Nephron progenitor cell (in vitro differentiated cells): ENCODE results near the gene FZD10.

Experiments
- DNase-seq: peaks from one replicate; pipeline ENCODE4 v3.0.0; 2021
- H3K27ac Mint-ChIP-seq: 2 replicates; pipeline ENCODE4 v1.8.0; 2021; ENCODE audit warnings: mild to moderate bottlenecking, moderate library complexity, mixed read lengths
- H3K27me3 Mint-ChIP-seq: 2 replicates; pipeline ENCODE4 v1.8.0; 2021; ENCODE audit warnings: mild to moderate bottlenecking, low read depth, mixed read lengths; ENCODE audit not compliant: poor library complexity
- H3K36me3 Mint-ChIP-seq: 2 replicates; pipeline ENCODE4 v1.8.0; 2021; ENCODE audit warnings: low read depth, mixed read lengths
- H3K4me1 Mint-ChIP-seq: 2 replicates; pipeline ENCODE4 v1.8.0; 2021; ENCODE audit warnings: mixed read lengths
- H3K4me3 Mint-ChIP-seq: 2 replicates; pipeline ENCODE4 v1.8.0; 2021; ENCODE audit warnings: mild to moderate bottlenecking, moderate library complexity, mixed read lengths
- H3K9me3 Mint-ChIP-seq: 2 replicates; pipeline ENCODE4 v1.8.0; 2021; ENCODE audit warnings: mild to moderate bottlenecking, moderate library complexity, mixed read lengths
- TF ChIP-seq, protein P1 (sequence below): fragments of 200-600 bp; sonication (generic); IDR thresholded peaks from 2 replicates; pipeline ENCODE4 v1.5.0; 2021; ENCODE audit warnings: antibody characterized with exemption

Gene FZD10

DNA sequence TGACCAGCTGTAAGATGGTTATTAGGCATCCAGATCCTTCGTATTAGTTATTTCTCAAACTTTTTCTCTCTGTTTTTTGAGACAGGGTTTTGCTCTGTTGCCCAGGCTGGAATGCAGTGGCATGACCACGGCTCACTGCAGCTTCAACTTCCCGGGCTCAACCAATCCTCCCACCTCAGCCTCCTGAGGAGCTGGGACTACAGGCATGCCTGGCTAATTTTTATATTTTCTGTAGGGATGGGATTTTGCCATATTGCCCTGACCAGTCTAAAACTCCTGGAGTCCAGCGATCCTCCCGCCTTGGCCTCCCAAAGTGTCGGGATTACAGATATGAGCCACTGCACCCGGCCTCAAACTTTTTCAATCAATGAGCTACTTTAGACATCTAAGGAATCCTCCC lies 33.1 kb downstream of the FZD10 start:
- TF ChIP-seq, protein P1, sequence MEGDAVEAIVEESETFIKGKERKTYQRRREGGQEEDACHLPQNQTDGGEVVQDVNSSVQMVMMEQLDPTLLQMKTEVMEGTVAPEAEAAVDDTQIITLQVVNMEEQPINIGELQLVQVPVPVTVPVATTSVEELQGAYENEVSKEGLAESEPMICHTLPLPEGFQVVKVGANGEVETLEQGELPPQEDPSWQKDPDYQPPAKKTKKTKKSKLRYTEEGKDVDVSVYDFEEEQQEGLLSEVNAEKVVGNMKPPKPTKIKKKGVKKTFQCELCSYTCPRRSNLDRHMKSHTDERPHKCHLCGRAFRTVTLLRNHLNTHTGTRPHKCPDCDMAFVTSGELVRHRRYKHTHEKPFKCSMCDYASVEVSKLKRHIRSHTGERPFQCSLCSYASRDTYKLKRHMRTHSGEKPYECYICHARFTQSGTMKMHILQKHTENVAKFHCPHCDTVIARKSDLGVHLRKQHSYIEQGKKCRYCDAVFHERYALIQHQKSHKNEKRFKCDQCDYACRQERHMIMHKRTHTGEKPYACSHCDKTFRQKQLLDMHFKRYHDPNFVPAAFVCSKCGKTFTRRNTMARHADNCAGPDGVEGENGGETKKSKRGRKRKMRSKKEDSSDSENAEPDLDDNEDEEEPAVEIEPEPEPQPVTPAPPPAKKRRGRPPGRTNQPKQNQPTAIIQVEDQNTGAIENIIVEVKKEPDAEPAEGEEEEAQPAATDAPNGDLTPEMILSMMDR: no peak
- DNase-seq: no peak
- H3K4me1 Mint-ChIP-seq: peaks cover 7% of the 10 kb centered on the region
- H3K4me3 Mint-ChIP-seq: no peak overlapping the region
- H3K27me3 Mint-ChIP-seq: no peaks in the 10 kb centered on the region
- peaks cover 3% of the 10 kb centered on the region for H3K9me3 Mint-ChIP-seq
- H3K36me3 Mint-ChIP-seq: peaks cover 3% of the 10 kb centered on the region
- H3K27ac Mint-ChIP-seq: no peak overlapping the region

DNA sequence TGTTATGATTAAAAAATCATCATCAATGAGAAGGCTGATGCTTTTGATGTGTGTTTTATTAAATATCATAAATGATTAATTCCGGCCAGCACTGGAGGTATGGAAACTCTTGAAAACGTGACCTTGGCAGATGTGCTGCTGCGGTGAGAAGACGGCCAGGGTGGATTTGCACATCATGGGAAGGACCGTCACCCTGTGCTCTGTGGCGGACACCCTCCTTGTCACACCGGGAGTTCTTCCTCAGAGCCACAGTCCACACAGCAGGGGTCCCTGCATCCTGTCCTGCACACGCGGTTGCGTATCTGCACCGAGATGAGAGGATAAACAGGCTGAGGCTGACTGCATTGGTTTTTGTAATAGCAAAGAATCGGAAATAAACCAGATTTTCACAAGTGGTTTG lies 33.5 kb downstream of the FZD10 start:
- Mint-ChIP-seq H3K9me3 (peaks cover 7% of the 10 kb centered on the region), H3K27ac (no peak overlapping the region), H3K4me3 (no peak overlapping the region), H3K4me1 (peaks cover 7% of the 10 kb centered on the region), H3K36me3 (peaks cover 7% of the 10 kb centered on the region), H3K27me3 (no peaks in the 10 kb centered on the region)
- DNase-seq: no peak
- TF ChIP-seq, protein P1: no peak

DNA sequence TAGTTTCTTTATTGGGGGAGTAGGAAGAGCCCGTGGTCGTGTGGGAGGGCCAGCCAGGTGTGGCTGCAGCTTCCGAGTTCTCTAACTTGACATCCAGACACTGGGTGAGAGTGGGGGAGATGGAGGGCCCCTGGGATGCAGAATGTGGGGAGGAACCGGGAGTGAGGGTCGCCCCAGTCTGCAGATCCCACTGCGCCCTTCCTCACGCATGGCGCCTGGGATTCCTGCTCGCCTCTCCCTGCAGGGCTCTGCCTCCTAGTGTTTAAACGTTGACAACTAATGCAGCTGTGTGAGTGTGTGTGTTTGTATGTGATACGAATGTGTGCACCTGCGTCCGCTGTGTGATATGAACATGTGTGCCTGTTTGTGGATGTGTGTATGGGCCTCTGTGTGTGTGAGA lies 34.6 kb downstream of the FZD10 start:
- TF ChIP-seq, protein P1: no peak
- Mint-ChIP-seq H3K9me3 (peaks cover 17% of the 10 kb centered on the region), H3K27ac (no peak overlapping the region), H3K36me3 (peaks cover 9% of the 10 kb centered on the region), H3K4me3 (no peak overlapping the region), H3K4me1 (peaks cover 7% of the 10 kb centered on the region), H3K27me3 (peaks cover under 1% of the 10 kb centered on the region)
- no peak for DNase-seq

DNA sequence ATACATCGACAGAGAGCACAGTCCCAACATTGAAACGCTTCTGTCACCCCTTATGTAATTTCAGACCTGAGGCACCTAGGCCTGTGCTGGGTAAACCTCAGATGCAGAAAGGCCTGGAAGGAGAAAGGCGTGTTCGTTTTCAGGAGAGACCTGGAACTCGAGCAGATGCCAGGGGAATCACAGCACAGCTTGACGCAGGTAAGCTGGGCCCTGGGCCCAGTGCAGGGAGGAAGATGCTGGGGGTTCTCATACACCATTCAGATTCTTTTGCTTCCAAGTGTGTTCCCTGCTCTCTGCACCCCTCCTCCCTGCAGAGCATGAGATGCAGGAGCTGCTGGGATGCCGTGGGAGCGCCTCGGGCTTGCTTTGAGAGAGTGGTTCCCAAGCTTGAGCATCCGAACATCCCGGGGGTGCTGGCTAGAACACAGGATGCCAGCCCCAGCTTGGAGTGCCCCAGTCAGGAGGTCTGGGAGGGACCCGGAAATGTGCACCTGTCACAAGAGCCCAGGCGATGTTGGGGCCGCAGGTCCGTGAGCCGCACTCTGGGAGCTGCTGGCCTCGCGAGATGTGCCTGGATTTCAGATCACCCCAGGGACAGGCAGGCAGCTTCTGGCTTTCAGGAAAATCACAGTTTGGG lies 35.9 kb downstream of the FZD10 start:
- H3K36me3 Mint-ChIP-seq: peaks cover 9% of the 10 kb centered on the region
- peaks cover 4% of the 10 kb centered on the region for H3K27me3 Mint-ChIP-seq
- no peak overlapping the region for H3K27ac Mint-ChIP-seq

DNA sequence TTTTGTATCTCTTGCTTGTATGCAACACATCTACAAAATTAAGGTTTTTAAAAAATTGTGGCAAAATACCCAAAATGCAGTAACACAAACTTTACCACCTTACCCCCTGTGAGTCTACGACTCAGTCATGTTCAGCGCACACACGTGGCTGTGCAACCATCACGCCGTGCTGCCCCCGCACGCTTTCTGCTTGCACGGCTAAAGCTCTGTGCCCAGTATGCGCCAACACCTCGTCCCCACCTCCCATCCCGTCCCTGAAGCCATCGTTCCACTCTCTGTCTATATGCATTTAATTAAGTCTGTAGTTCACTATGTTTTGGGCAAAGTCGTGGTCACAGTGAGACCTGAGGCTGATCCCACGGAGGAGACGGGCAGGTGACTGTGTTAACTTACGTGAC lies 36.4 kb downstream of the FZD10 start:
- no peak for DNase-seq
- H3K4me3 Mint-ChIP-seq: no peak overlapping the region
- peaks cover 9% of the 10 kb centered on the region for H3K36me3 Mint-ChIP-seq
- H3K27me3 Mint-ChIP-seq: peaks cover 4% of the 10 kb centered on the region
- H3K4me1 Mint-ChIP-seq: peaks cover 16% of the 10 kb centered on the region
- peaks cover 25% of the 10 kb centered on the region for H3K9me3 Mint-ChIP-seq
- no peak overlapping the region for H3K27ac Mint-ChIP-seq
- TF ChIP-seq, protein P1: no peak

More for the DNA sequence above, 35.9 kb downstream of the FZD10 start:
- peaks cover 10% of the 10 kb centered on the region for H3K4me1 Mint-ChIP-seq
- TF ChIP-seq, protein P1: no peak
- DNase-seq: no peak
- peaks cover 25% of the 10 kb centered on the region for H3K9me3 Mint-ChIP-seq
- H3K4me3 Mint-ChIP-seq: no peak overlapping the region
